Lung (tissue), 12 donors: ENCODE data around the gene DUOXA1. TPM values are rescaled to one million over a fixed set of nuclear protein-coding genes. Genes with fewer than 3 reads are reported as not detected.

Source experiments
- ATAC-seq: fragments of 200-7000 bp; cut with Tn5 transposase; one replicate; pipeline ENCODE4 v1.9.1; 2020; ENCODE audit warnings: moderate number of reproducible peaks; ENCODE audit not compliant: insufficient read depth, low FRiP score
- DNase-seq, 3 donors: peaks; one replicate each; pipeline ENCODE4 v3.0.0-alpha.2; 2013 to 2017
- H3K27ac ChIP-seq, 2 donors: one replicate each; pipeline ENCODE4 v1.5.1; 2013; ENCODE audit warnings: mild to moderate bottlenecking in 2 of 2, moderate library complexity in 2 of 2, control low read depth in 1 of 2, inconsistent platforms in 1 of 2, low read depth in 1 of 2, low read length in 1 of 2
- H3K27me3 ChIP-seq, 3 donors: one replicate each; pipeline ENCODE4 v1.5.1; 2013; ENCODE audit warnings: low read length in 2 of 3; ENCODE audit not compliant: control insufficient read depth in 3 of 3, insufficient read depth in 3 of 3
- H3K36me3 ChIP-seq, 4 donors: one replicate each; pipeline ENCODE4 v1.5.1; 2013; ENCODE audit warnings: low read length in 4 of 4, mild to moderate bottlenecking in 1 of 4, moderate library complexity in 1 of 4; ENCODE audit not compliant: control insufficient read depth in 4 of 4, insufficient read depth in 4 of 4
- H3K4me1 ChIP-seq, 5 donors: one replicate each; pipeline ENCODE4 v1.5.1; 2013; ENCODE audit warnings: low read length in 5 of 5, mild to moderate bottlenecking in 2 of 5, moderate library complexity in 1 of 5; ENCODE audit not compliant: control insufficient read depth in 5 of 5, insufficient read depth in 5 of 5
- H3K4me3 ChIP-seq: one replicate; pipeline ENCODE4 v1.5.1; 2013; ENCODE audit warnings: mild to moderate bottlenecking, control low read depth, moderate library complexity
- H3K9ac ChIP-seq, 2 donors: one replicate each; pipeline ENCODE4 v1.5.1; 2013; ENCODE audit warnings: low read length in 2 of 2, control low read depth in 1 of 2; ENCODE audit not compliant: insufficient read depth in 1 of 2
- H3K9me3 ChIP-seq, 4 donors: one replicate each; pipeline ENCODE4 v1.5.1; 2013; ENCODE audit warnings: low read length in 3 of 4, mild to moderate bottlenecking in 1 of 4, moderate library complexity in 1 of 4; ENCODE audit not compliant: control insufficient read depth in 4 of 4, insufficient read depth in 3 of 4
- CTCF ChIP-seq: IDR thresholded peaks from 2 replicates; pipeline ENCODE4 v1.5.1; 2012; ENCODE audit warnings: mild to moderate bottlenecking; ENCODE audit errors: control extremely low read depth, extremely low read depth
- WGBS, 2 donors: extraction: QIAGEN DNeasy Blood & Tissue Kit; methylation state at CpG; one replicate each; pipeline ENCODE4 v1.1.7; 2013; 5-methylcytosine and 5-hydroxymethylcytosine counted together
- polyA plus RNA-seq, 2 donors: library from polyadenylated mRNA; stranded (reverse); fragments of 200-250 nt; gene quantifications; one replicate each; pipeline ENCODE4 v1.2.1, GENCODE V29; 2013
- total RNA-seq, 2 donors: library from RNA; depleted of rRNA in 1 of 2; stranded (reverse); fragments of >200 nt in 1 of 2; gene quantifications; one replicate each; pipeline ENCODE4 v1.2.1, GENCODE V29; 2014 to 2021
- donor health status: control.
- donor health status: control.
- donor health status: Bipolar disorder and iron deficiency.
- donor health status: healthy.
- donor health status: DM: yes; HTN: yes; CAD: no.

Gene DUOXA1
- total and polyA plus RNA-seq, 4 donors: 42.6 to 203 (median 108) TPM

GRCh38 chr15:45122719-45123118 lies 7.0 kb downstream of the DUOXA1 start:
- no peak overlapping the region for H3K4me3 ChIP-seq
- ATAC-seq (no peak), DNase-seq (no peak)
- H3K27ac ChIP-seq: no peak overlapping the region
- peaks cover 0 to 2% (median 0%) of the 10 kb centered on the region in 5 donors for H3K4me1 ChIP-seq
- peaks cover 0 to 3% (median 0%) of the 10 kb centered on the region in 4 donors for H3K36me3 ChIP-seq
- no peak for TF ChIP-seq CTCF
- peaks cover 0 to 28% (median 27%) of the 10 kb centered on the region in 3 donors for H3K27me3 ChIP-seq
- WGBS, 2 donors: 83 to 87% methylated on average over 7 of the region's 7 CpGs
- H3K9ac ChIP-seq: no peak overlapping the region
- H3K9me3 ChIP-seq: peaks cover 0 to 4% (median 0%) of the 10 kb centered on the region in 4 donors

- H3K36me3 ChIP-seq: peaks cover 0 to 3% (median 0%) of the 10 kb centered on the region in 4 donors
- H3K4me1 ChIP-seq: peaks cover 0 to 7% (median 0%) of the 10 kb centered on the region in 5 donors
- no peak overlapping the region for H3K27ac ChIP-seq
- ATAC-seq (no peak), DNase-seq (no peak)
- peaks cover 0 to 7% (median 0%) of the 10 kb centered on the region in 4 donors for H3K9me3 ChIP-seq
- no peak overlapping the region for H3K9ac ChIP-seq
- 52 to 58% methylated on average over 9 of the region's 9 CpGs for WGBS, 2 donors
- H3K4me3 ChIP-seq: no peak overlapping the region
- peaks cover 0 to 30% (median 28%) of the 10 kb centered on the region in 3 donors for H3K27me3 ChIP-seq
- TF ChIP-seq CTCF: no peak
Measured at GRCh38 chr15:45121706-45122417, 7.8 kb downstream of the DUOXA1 start.

- DNase-seq: no peak
- H3K27ac ChIP-seq: no peak overlapping the region
- no peak for TF ChIP-seq CTCF
- H3K9me3 ChIP-seq: peaks cover 0 to 10% (median 0%) of the 10 kb centered on the region in 4 donors
- H3K9ac ChIP-seq: no peak overlapping the region
- H3K27me3 ChIP-seq: peaks cover 3 to 32% (median 31%) of the 10 kb centered on the region in 3 donors
- H3K4me1 ChIP-seq: peaks cover 0 to 11% (median 0%) of the 10 kb centered on the region in 5 donors
- 91 to 95% methylated on average over 3 of the region's 3 CpGs for WGBS, 2 donors
- peaks cover 0 to 3% (median 0%) of the 10 kb centered on the region in 4 donors for H3K36me3 ChIP-seq
- ATAC-seq: no peak
- H3K4me3 ChIP-seq: no peak overlapping the region
Measured at GRCh38 chr15:45121020-45121419, 8.7 kb downstream of the DUOXA1 start.
